Cardiac fibroblast (primary cell): ENCODE data around the gene CAPN11.

Experiments
- DNase-seq, 2 donors: peaks; one replicate each; pipeline versions ENCODE4 v3.0.0 to v3.0.0-alpha.2; 2010; ENCODE audit warnings: low read depth in 2 of 2
- H3K4me3 ChIP-seq, 2 donors: replicated peaks in 1 of 2; 1 replicate in 1 of 2; 2 replicates in 1 of 2; pipeline ENCODE4 v1.5.1; 2011; ENCODE audit warnings: low read depth in 2 of 2, low read length in 2 of 2, mild to moderate bottlenecking in 2 of 2, moderate library complexity in 1 of 2
- CTCF ChIP-seq: IDR thresholded peaks from one replicate; pipeline ENCODE4 v1.5.1; 2011; ENCODE audit warnings: low read depth, mild to moderate bottlenecking, low read length, inconsistent platforms

CAPN11 gene

DNA sequence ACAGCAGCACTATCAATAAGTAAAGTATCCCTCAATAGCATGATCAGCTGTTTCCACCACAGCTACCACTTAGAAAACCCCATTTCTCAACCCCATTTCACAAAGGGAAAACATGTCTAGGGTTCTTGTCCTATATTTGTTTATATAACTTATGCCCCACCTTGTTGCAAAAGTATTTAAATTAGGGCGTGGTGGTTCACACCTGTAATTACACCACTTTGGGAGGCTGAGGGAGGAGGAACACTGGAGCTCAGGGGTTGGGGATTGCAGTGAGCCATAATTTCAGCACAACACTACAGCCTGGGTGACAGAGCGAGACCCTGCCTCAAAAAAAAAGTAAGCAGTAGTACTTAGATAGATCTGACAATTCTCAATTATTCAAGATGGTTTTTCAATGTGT lies 35.1 kb upstream of the CAPN11 start:
- no peak for DNase-seq
- H3K4me3 ChIP-seq, result no peak overlapping the region
- TF ChIP-seq CTCF, result no peak

DNA sequence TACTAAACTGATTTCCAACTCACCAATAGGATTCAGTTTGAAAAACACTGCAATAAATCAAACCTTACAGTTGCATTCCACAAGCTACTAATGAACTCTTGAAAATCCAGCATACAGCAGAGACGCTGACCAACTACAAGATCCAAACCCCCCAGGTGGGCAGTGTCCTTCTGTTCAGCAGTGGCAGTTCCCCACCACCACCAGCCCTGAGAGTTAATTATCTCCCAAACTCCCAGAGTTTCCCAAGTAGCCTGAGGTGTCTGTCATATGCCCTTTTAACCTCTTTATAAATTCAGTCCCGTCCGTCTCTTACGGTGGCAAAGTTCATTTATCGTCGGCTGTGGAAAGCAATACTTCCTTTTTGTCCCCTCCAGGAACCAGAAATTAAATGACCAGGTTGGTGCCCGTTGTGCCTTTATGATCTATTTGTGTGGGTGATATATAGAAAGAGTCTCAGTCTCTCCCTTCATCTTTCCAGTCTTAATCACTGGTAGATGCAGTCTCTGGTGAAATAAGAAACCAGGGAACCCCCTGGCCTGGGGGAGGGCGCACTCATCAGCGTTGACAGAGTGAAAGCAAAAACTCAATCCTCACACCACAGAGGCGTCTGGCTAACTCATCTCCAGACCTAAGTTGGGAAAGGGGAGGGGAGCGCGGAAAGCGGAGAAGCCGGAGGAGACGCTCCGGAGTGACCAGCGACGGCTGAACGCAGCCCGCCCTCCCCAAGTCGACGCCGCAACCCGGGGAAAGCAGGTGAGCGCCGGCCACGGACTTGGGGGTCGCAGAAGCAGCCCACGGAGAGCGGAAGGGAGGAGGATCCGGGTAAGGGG lies 32.1 kb upstream of the CAPN11 start:
- no peak for TF ChIP-seq CTCF
- peak; percentile 72 to 73 for DNase-seq
- peak overlapping the region; percentile 71 to 80 for H3K4me3 ChIP-seq

- peak; percentile 88 to 93 for DNase-seq
- H3K4me3 ChIP-seq, result peak within 1 kb of the TSS; percentile 85 to 86
- no peak for TF ChIP-seq CTCF
Measured at GRCh38 chr6:44127186-44128019, 31.2 kb upstream of the CAPN11 start, which contains the start of the genes MRPL14 and TMEM63B. TSS of gene MRPL14 (minus strand) at chr6:44127452. CDS start at chr6:44116611, 10,841 bp downstream. TSS of gene TMEM63B (plus strand) at chr6:44127554. CDS start at chr6:44134585, 7,031 bp downstream.

DNA sequence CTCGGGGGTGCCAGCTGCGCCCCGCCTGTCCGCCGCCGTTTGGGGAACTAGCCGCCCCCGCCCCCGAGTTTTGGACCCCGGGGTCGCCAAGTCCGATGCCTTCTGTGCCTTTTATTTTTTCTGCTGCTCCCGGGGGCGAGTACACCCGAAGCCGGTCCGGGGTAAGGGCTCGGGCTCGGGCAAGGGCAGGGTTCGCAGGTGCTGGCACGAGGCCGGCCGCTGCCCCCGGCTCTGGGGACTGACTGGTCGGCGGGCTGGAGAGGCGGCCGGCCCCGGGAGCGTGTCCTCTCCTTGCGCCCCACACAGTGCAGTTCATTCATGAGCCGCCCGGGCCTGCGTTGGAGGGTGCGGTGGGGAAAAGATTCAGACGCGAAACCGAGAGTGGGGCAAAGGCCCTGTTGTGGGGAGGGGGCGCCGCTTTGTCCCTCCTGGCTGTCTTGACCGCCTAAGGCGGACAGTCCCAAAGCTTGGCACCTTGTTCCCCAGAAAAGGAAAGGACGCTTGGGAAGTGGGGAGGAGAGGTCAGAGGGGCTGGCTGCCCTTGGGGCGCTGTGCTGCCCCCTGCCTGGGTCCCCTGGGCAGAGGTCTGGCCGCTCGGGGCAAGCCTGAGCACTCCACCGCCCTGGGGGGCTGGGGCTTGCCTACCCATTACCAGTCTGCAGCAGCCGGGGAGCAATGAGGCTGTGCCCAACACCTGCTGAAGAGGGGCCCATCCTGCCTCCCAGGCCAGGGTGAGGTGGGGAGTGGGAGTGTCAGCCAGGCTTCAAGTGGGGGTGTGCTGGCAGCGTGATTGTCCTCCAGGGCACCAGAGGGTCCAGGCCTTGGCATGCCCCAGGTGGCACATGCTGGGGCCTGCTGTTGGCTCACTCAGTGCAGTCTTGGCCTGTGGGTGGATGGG lies 30.4 kb upstream of the CAPN11 start:
- peak; percentile 26 to 35 for DNase-seq
- peak overlapping the region; percentile 85 to 86 for H3K4me3 ChIP-seq
- TF ChIP-seq CTCF, result peak; percentile 9

GRCh38 chr6:44129841-44130322 lies 28.7 kb upstream of the CAPN11 start:
- no peak for DNase-seq
- H3K4me3 ChIP-seq, result no peak overlapping the region
- no peak for TF ChIP-seq CTCF

DNA sequence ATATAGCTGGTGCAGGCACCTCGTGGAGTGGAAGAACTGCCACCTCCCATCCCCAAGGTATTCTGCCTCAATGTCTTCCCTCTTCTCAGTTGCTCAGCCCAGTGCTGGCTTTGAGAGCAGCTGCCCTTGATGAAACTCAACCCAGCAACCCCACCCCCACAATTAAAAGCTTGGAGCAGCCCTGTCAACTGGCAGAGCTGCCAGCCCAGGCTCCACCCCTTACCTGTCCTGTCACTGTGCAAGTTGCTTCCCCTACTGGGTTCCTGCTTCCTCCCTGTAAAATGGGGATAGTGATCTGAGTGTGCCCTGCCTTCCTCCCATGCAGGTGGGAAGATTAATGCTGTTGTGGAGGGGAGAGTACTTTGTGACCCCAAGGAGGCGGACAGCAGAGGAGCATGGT lies 26.7 kb upstream of the CAPN11 start:
- H3K4me3 ChIP-seq, result no peak overlapping the region
- DNase-seq, result no peak
- no peak for TF ChIP-seq CTCF
